ENCODE measurements around the gene TMC7.

Gene TMC7

GRCh38 chr16:18958621-18959029 is 25.1 kb upstream of the TMC7 start:
- DNase-seq, result no peak
- H3K27ac Mint-ChIP-seq, result no peak overlapping the region
- TF ChIP-seq, protein P1, sequence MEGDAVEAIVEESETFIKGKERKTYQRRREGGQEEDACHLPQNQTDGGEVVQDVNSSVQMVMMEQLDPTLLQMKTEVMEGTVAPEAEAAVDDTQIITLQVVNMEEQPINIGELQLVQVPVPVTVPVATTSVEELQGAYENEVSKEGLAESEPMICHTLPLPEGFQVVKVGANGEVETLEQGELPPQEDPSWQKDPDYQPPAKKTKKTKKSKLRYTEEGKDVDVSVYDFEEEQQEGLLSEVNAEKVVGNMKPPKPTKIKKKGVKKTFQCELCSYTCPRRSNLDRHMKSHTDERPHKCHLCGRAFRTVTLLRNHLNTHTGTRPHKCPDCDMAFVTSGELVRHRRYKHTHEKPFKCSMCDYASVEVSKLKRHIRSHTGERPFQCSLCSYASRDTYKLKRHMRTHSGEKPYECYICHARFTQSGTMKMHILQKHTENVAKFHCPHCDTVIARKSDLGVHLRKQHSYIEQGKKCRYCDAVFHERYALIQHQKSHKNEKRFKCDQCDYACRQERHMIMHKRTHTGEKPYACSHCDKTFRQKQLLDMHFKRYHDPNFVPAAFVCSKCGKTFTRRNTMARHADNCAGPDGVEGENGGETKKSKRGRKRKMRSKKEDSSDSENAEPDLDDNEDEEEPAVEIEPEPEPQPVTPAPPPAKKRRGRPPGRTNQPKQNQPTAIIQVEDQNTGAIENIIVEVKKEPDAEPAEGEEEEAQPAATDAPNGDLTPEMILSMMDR (IDR thresholded peaks at IDR 0.05), result no peak
- H3K4me3 Mint-ChIP-seq, result no peak overlapping the region
- H3K9me3 Mint-ChIP-seq, result no peaks in the 10 kb centered on the region
- peaks cover 25% of the 10 kb centered on the region for H3K27me3 Mint-ChIP-seq (ENCODE audit: low read depth, poor library complexity)
- H3K4me1 Mint-ChIP-seq, result peaks cover 8% of the 10 kb centered on the region
- H3K36me3 Mint-ChIP-seq (ENCODE audit: low read depth), result no peaks in the 10 kb centered on the region

- TF ChIP-seq, protein P1 (IDR thresholded peaks at IDR 0.05), result no peak
- Mint-ChIP-seq H3K4me1 (peaks cover 8% of the 10 kb centered on the region), H3K36me3 (ENCODE audit: low read depth) (no peaks in the 10 kb centered on the region), H3K27me3 (ENCODE audit: low read depth, poor library complexity) (peaks cover 26% of the 10 kb centered on the region), H3K27ac (no peak overlapping the region), H3K4me3 (no peak overlapping the region), H3K9me3 (no peaks in the 10 kb centered on the region)
- DNase-seq, result no peak
These were observed 24.7 kb upstream of the TMC7 start for GRCh38 chr16:18959031-18959505.

DNA sequence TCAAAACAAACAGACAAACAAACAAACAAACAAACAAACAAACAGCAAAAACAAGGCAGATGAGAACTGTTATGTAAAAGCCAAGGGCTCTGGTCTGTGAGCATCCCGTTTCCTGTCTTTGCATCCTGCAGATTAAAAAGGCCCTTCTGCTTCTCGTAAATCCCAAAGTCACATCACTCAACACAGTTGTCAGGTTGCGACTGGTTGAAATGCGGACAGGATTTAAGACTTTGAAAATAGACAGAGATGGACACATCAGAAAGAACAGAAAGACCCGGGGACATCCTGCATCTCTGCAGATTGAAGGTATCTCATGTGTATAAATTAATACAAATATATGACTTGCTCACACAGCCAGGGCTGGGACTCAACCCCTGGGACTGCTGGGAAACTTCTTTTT is 18.2 kb upstream of the TMC7 start:
- H3K36me3 Mint-ChIP-seq (ENCODE audit: low read depth), result no peaks in the 10 kb centered on the region
- no peak for DNase-seq
- H3K27ac Mint-ChIP-seq, result no peak overlapping the region
- TF ChIP-seq, protein P1 (IDR thresholded peaks at IDR 0.05), result no peak
- no peaks in the 10 kb centered on the region for H3K9me3 Mint-ChIP-seq
- H3K4me3 Mint-ChIP-seq, result no peak overlapping the region
- peaks cover 46% of the 10 kb centered on the region for H3K27me3 Mint-ChIP-seq (ENCODE audit: low read depth, poor library complexity)
- H3K4me1 Mint-ChIP-seq, result peaks cover 10% of the 10 kb centered on the region

GRCh38 chr16:18966791-18967190 is 16.9 kb upstream of the TMC7 start:
- peaks cover 49% of the 10 kb centered on the region for H3K27me3 Mint-ChIP-seq (ENCODE audit: low read depth, poor library complexity)
- DNase-seq, result no peak
- no peaks in the 10 kb centered on the region for H3K36me3 Mint-ChIP-seq (ENCODE audit: low read depth)
- H3K27ac Mint-ChIP-seq, result no peak overlapping the region
- H3K4me1 Mint-ChIP-seq, result peaks cover 10% of the 10 kb centered on the region
- no peaks in the 10 kb centered on the region for H3K9me3 Mint-ChIP-seq
- TF ChIP-seq, protein P1 (IDR thresholded peaks at IDR 0.05), result no peak
- H3K4me3 Mint-ChIP-seq, result no peak overlapping the region

GRCh38 chr16:18969050-18969854 is 14.5 kb upstream of the TMC7 start:
- H3K27me3 Mint-ChIP-seq (ENCODE audit: low read depth, poor library complexity), result peaks cover 50% of the 10 kb centered on the region
- peak overlapping the region; percentile 54 for H3K4me3 Mint-ChIP-seq
- H3K9me3 Mint-ChIP-seq, result no peaks in the 10 kb centered on the region

More at GRCh38 chr16:18969050-18969854, 14.5 kb upstream of the TMC7 start:
- H3K4me1 Mint-ChIP-seq, result peaks cover 10% of the 10 kb centered on the region
- peak; percentile 96 for DNase-seq
- no peaks in the 10 kb centered on the region for H3K36me3 Mint-ChIP-seq (ENCODE audit: low read depth)
- TF ChIP-seq, protein P1 (IDR thresholded peaks at IDR 0.05), result peak; percentile 95
- no peak overlapping the region for H3K27ac Mint-ChIP-seq

Data from nephron progenitor cell (in vitro differentiated cells).